Naive thymus-derived CD4-positive, alpha-beta T cell (primary cell): ENCODE measurements around the gene HSD3B2. TPM values are rescaled to one million over a fixed set of nuclear protein-coding genes. Genes with fewer than 3 reads are reported as not detected.

Source experiments
- ATAC-seq: fragments of 150-1000 bp; cut with Tn5 transposase; 2 replicates; pipeline ENCODE4 v1.10.0; 2021; ENCODE audit warnings: mild to moderate bottlenecking, moderate library complexity
- CTCF ChIA-PET: fragments of 350-600 bp; sonication (Branson Sonifier 250); formaldehyde crosslinking; loops from one replicate; lab custom pipeline; 2021; ENCODE audit warnings: antibody characterized with exemption; lab: Charles Lee
- POLR2A ChIA-PET: fragments of 350-600 bp; sonication (Branson Sonifier 250); formaldehyde crosslinking; loops from one replicate; lab custom pipeline; 2021; ENCODE audit warnings: antibody characterized with exemption, inconsistent platforms; lab: Charles Lee
- DNase-seq, 9 donors: peaks; one replicate each; pipeline versions ENCODE4 v3.0.0 to v3.0.0-alpha.2; 2020 to 2022; ENCODE audit warnings: mixed read lengths in 1 of 9
- H3K27ac ChIP-seq: one replicate; pipeline ENCODE4 v1.7.0; 2013; ENCODE audit warnings: mild to moderate bottlenecking, low read depth, low read length, moderate library complexity
- H3K27me3 ChIP-seq, 2 donors: one replicate each; pipeline ENCODE4 v1.7.0; 2013; ENCODE audit warnings: low read length in 2 of 2, mild to moderate bottlenecking in 2 of 2, moderate library complexity in 2 of 2; ENCODE audit not compliant: control insufficient read depth in 2 of 2, insufficient read depth in 2 of 2
- H3K36me3 ChIP-seq, 3 experiments: 1 replicate in 2 of 3; 2 replicates in 1 of 3; pipeline ENCODE4 v1.7.0; 2013; ENCODE audit warnings: low read length in 3 of 3, mild to moderate bottlenecking in 3 of 3, moderate library complexity in 1 of 3; ENCODE audit not compliant: insufficient read depth in 3 of 3, control insufficient read depth in 2 of 3
- H3K4me1 ChIP-seq, 2 donors: one replicate each; pipeline ENCODE4 v1.7.0; 2013; ENCODE audit warnings: low read length in 2 of 2, mild to moderate bottlenecking in 2 of 2, moderate library complexity in 1 of 2; ENCODE audit not compliant: control insufficient read depth in 2 of 2, insufficient read depth in 2 of 2
- H3K4me3 ChIP-seq: 2 replicates; pipeline ENCODE4 v1.7.0; 2013; ENCODE audit warnings: mild to moderate bottlenecking, low read length
- H3K9me3 ChIP-seq, 3 experiments: 1 replicate in 2 of 3; 2 replicates in 1 of 3; pipeline ENCODE4 v1.7.0; 2013; ENCODE audit warnings: low read length in 3 of 3; ENCODE audit not compliant: control insufficient read depth in 2 of 3
- H3K27ac Mint-ChIP-seq, 9 donors: one replicate each; pipeline ENCODE4 v1.8.0; 2020 to 2022; ENCODE audit warnings: mixed read lengths in 9 of 9, mild to moderate bottlenecking in 8 of 9, moderate library complexity in 5 of 9, inconsistent platforms in 2 of 9
- H3K27me3 Mint-ChIP-seq, 5 donors: one replicate each; pipeline ENCODE4 v1.8.0; 2021 to 2022; ENCODE audit warnings: mixed read lengths in 5 of 5, mild to moderate bottlenecking in 1 of 5
- H3K36me3 Mint-ChIP-seq, 5 donors: one replicate each; pipeline ENCODE4 v1.8.0; 2020 to 2022; ENCODE audit warnings: mixed read lengths in 5 of 5, mild to moderate bottlenecking in 3 of 5, inconsistent platforms in 1 of 5
- H3K4me1 Mint-ChIP-seq, 7 donors: one replicate each; pipeline ENCODE4 v1.8.0; 2020 to 2022; ENCODE audit warnings: mixed read lengths in 7 of 7, mild to moderate bottlenecking in 3 of 7, inconsistent platforms in 1 of 7
- H3K4me3 Mint-ChIP-seq, 10 donors: one replicate each; pipeline ENCODE4 v1.8.0; 2020 to 2022; ENCODE audit warnings: mild to moderate bottlenecking in 10 of 10, mixed read lengths in 10 of 10, moderate library complexity in 6 of 10, inconsistent platforms in 2 of 10
- H3K9me3 Mint-ChIP-seq, 11 donors: one replicate each; pipeline ENCODE4 v1.8.0; 2020 to 2022; ENCODE audit warnings: mixed read lengths in 11 of 11, mild to moderate bottlenecking in 4 of 11, inconsistent platforms in 1 of 11, moderate library complexity in 1 of 11
- intact Hi-C, 2 donors: fragments of 100-400 bp; cut with micrococcal nuclease; formaldehyde crosslinking; loops; one replicate each; pipeline ENCODE4 v1.15.1; 2023
- polyA plus RNA-seq, 2 donors: library from polyadenylated mRNA; unstranded; fragments of 300-500 nt; fragmentation: Illumina TruSeq; gene quantifications; one replicate each; pipeline ENCODE4 v1.2.3, GENCODE V29; 2021
- total RNA-seq, 6 experiments: library from RNA in 5 of 6; stranded (reverse) in 5 of 6; gene quantifications; 1 replicate in 5 of 6; 2 replicates in 1 of 6; pipeline ENCODE4 v1.2.3 and lab custom pipeline; 2021 to 2026

The HSD3B2 gene
- total and polyA plus RNA-seq, 7 experiments from 2014 or later = not detected

- H3K9me3 ChIP-seq = no peaks in the 10 kb centered on the region
- no peaks in the 10 kb centered on the region for H3K36me3 ChIP-seq
- no peak for DNase-seq
- Mint-ChIP-seq H3K9me3 (peaks cover 0 to 2% (median 0%) of the 10 kb centered on the region in 11 donors), H3K36me3 (no peaks in the 10 kb centered on the region), H3K27ac (no peak overlapping the region), H3K27me3 (peaks cover 0 to 23% (median 4%) of the 10 kb centered on the region in 5 donors), H3K4me3 (no peak overlapping the region), H3K4me1 (peaks cover 0 to 3% (median 0%) of the 10 kb centered on the region in 7 donors)
- POLR2A ChIA-PET = no interaction called here
- H3K27me3 ChIP-seq = no peaks in the 10 kb centered on the region
- intact Hi-C loops = no loop called here
- no peaks in the 10 kb centered on the region for H3K4me1 ChIP-seq
- CTCF ChIA-PET = no interaction called here
- no peak overlapping the region for H3K4me3 ChIP-seq
- ATAC-seq = no peak
- no peak overlapping the region for H3K27ac ChIP-seq
These were observed 56.6 kb downstream of the HSD3B2 start for GRCh38 chr1:119471566-119471965.

- H3K36me3 Mint-ChIP-seq = no peaks in the 10 kb centered on the region
- no peaks in the 10 kb centered on the region for H3K36me3 ChIP-seq
- H3K27ac ChIP-seq = no peak overlapping the region
- peaks cover 0 to 23% (median 4%) of the 10 kb centered on the region in 5 donors for H3K27me3 Mint-ChIP-seq
- ChIA-PET POLR2A (no interaction called here), CTCF (no interaction called here)
- intact Hi-C loops = no loop called here
- no peak overlapping the region for H3K4me3 Mint-ChIP-seq
- no peak for DNase-seq
- H3K4me1 ChIP-seq = no peaks in the 10 kb centered on the region
- H3K4me1 Mint-ChIP-seq = peaks cover 0 to 3% (median 0%) of the 10 kb centered on the region in 7 donors
- ATAC-seq = no peak
- no peaks in the 10 kb centered on the region for H3K9me3 ChIP-seq
- H3K27ac Mint-ChIP-seq = no peak overlapping the region
- no peaks in the 10 kb centered on the region for H3K27me3 ChIP-seq
- peaks cover 0 to 2% (median 0%) of the 10 kb centered on the region in 11 donors for H3K9me3 Mint-ChIP-seq
- H3K4me3 ChIP-seq = no peak overlapping the region
These were observed 57.3 kb downstream of the HSD3B2 start for GRCh38 chr1:119472080-119472818.

Other genes starting within 250 kb of the HSD3B2 start
- gene HAO2, start 46.4 kb upstream of the HSD3B2 start, total RNA-seq = not detected
- not detected for gene HAO2, start 46.4 kb upstream of the HSD3B2 start, polyA plus RNA-seq
- not detected for gene HSD3B1, start 92.1 kb downstream of the HSD3B2 start, total RNA-seq
- not detected for gene HSD3B1, start 92.1 kb downstream of the HSD3B2 start, polyA plus RNA-seq
- 1 to 10 TPM in 1 of 5 experiments, under 1 TPM in 4; 0.08 to 2.1 (median 0.24) TPM for gene ZNF697, start 233.1 kb downstream of the HSD3B2 start, total RNA-seq
- gene ZNF697, start 233.1 kb downstream of the HSD3B2 start, polyA plus RNA-seq = not detected